GM23338 (cell line): Measurements from ENCODE around the gene KRT75. TPM values are rescaled to one million over a fixed set of nuclear protein-coding genes. Genes with fewer than 3 reads are reported as not detected.

Source experiments
- ATAC-seq: fragments of 200-7000 bp; cut with Tn5 transposase; 3 replicates; pipeline ENCODE4 v1.9.1; 2020
- DNase-seq: peaks from one replicate; pipeline ENCODE4 v3.0.0-alpha.2; 2015; ENCODE audit warnings: low spot score
- H2AFZ ChIP-seq: fragments of 200-600 bp; sonication (generic); 2 replicates; pipeline ENCODE4 v1.8.0; 2016; ENCODE audit warnings: antibody characterized with exemption, mild to moderate bottlenecking, moderate library complexity
- H3F3A ChIP-seq: fragments of 200-600 bp; sonication (generic); replicated peaks from 2 replicates; pipeline ENCODE4 v1.8.0; 2017; ENCODE audit warnings: antibody characterized with exemption, mixed run types, low read depth
- H3K27ac ChIP-seq: fragments of 200-600 bp; sonication (generic); 2 replicates; pipeline ENCODE4 v1.6.1; 2016; ENCODE audit warnings: low read depth
- H3K27me3 ChIP-seq: fragments of 200-600 bp; sonication (generic); 2 replicates; pipeline ENCODE4 v1.8.0; 2016; ENCODE audit warnings: mild to moderate bottlenecking, mixed run types, moderate library complexity; ENCODE audit not compliant: insufficient read depth
- H3K36me3 ChIP-seq: fragments of 200-600 bp; sonication (generic); 2 replicates; pipeline ENCODE4 v1.8.0; 2016; ENCODE audit warnings: mild to moderate bottlenecking; ENCODE audit not compliant: insufficient read depth
- H3K4me1 ChIP-seq: fragments of 200-600 bp; sonication (generic); 2 replicates; pipeline ENCODE4 v1.8.0; 2016; ENCODE audit warnings: mild to moderate bottlenecking, moderate library complexity; ENCODE audit not compliant: insufficient read depth
- H3K4me2 ChIP-seq: fragments of 200-600 bp; sonication (generic); 2 replicates; pipeline ENCODE4 v1.7.1; 2017; ENCODE audit warnings: mixed run types
- H3K4me3 ChIP-seq: fragments of 200-600 bp; sonication (generic); 2 replicates; pipeline ENCODE4 v1.6.1; 2016; ENCODE audit warnings: mixed run types
- H3K79me2 ChIP-seq: fragments of 200-600 bp; sonication (generic); replicated peaks from 2 replicates; pipeline ENCODE4 v1.8.0; 2017; ENCODE audit warnings: mild to moderate bottlenecking; ENCODE audit not compliant: insufficient read depth
- H3K9me2 ChIP-seq: fragments of 200-600 bp; sonication (generic); 2 replicates; pipeline ENCODE4 v1.8.0; 2017; ENCODE audit not compliant: insufficient read depth
- H4K20me1 ChIP-seq: fragments of 200-600 bp; sonication (generic); replicated peaks from 2 replicates; pipeline ENCODE4 v1.8.0; 2017; ENCODE audit warnings: mild to moderate bottlenecking; ENCODE audit not compliant: insufficient read depth
- H3K27ac Mint-ChIP-seq: 2 replicates; pipeline ENCODE4 v1.8.0; 2020; ENCODE audit warnings: inconsistent platforms, mild to moderate bottlenecking, moderate library complexity, mixed read lengths
- H3K27me3 Mint-ChIP-seq: 3 replicates; pipeline ENCODE4 v1.8.0; 2022; ENCODE audit warnings: low read depth, mild to moderate bottlenecking, moderate library complexity, mixed read lengths, inconsistent platforms; ENCODE audit not compliant: insufficient read depth, poor library complexity
- H3K36me3 Mint-ChIP-seq: 3 replicates; pipeline ENCODE4 v1.8.0; 2021; ENCODE audit warnings: low read depth, mild to moderate bottlenecking, inconsistent platforms, moderate library complexity, mixed read lengths
- H3K4me1 Mint-ChIP-seq: 3 replicates; pipeline ENCODE4 v1.8.0; 2020; ENCODE audit warnings: mild to moderate bottlenecking, inconsistent platforms, mixed read lengths
- H3K4me3 Mint-ChIP-seq: 3 replicates; pipeline ENCODE4 v1.8.0; 2021; ENCODE audit warnings: moderate library complexity, mild to moderate bottlenecking, inconsistent platforms, mixed read lengths
- H3K9me3 Mint-ChIP-seq: 3 replicates; pipeline ENCODE4 v1.8.0; 2020; ENCODE audit warnings: moderate library complexity, mild to moderate bottlenecking, inconsistent platforms, mixed read lengths
- JUNB ChIP-seq: IDR thresholded peaks from one replicate; pipeline ENCODE4 v1.6.1; 2016; ENCODE audit warnings: antibody characterized with exemption; ENCODE audit not compliant: unreplicated experiment
- POLR2AphosphoS5 ChIP-seq: IDR thresholded peaks from 2 replicates; pipeline ENCODE4 v1.6.1; 2016; ENCODE audit warnings: antibody characterized with exemption, low read depth
- STAT1 ChIP-seq: IDR thresholded peaks from one replicate; pipeline ENCODE4 v1.6.1; 2016; ENCODE audit warnings: antibody characterized with exemption; ENCODE audit not compliant: unreplicated experiment
- polyA plus RNA-seq: library from polyadenylated mRNA; unstranded; fragments of >200 nt; fragmentation: Nextera tagmentation; extraction: Ambion mirVana; gene quantifications from 2 replicates; pipeline ENCODE4 v1.2.1, GENCODE V29; 2016
- total RNA-seq: library from RNA; depleted of rRNA; stranded (reverse); fragments of >200 nt; shearing (Covaris generic); gene quantifications from 2 replicates; pipeline ENCODE4 v1.2.3, GENCODE V29; 2014
- TF ChIP-seq, protein P1 (sequence below): fragments of 250-450 bp; sonication (Bioruptor Pico); IDR thresholded peaks from 2 replicates; pipeline ENCODE4 v1.5.0; 2020; ENCODE audit warnings: mild to moderate bottlenecking, moderate library complexity
- TF ChIP-seq, protein P2 (sequence below), 2 experiments: fragments of 200-600 bp in 1 of 2; sonication (generic) in 1 of 2; conservative IDR thresholded peaks; 2 replicates each; pipeline versions ENCODE4 v1.5.1 to v1.6.1; 2016 to 2017; ENCODE audit warnings: antibody characterized with exemption in 2 of 2, low read depth in 2 of 2, mild to moderate bottlenecking in 2 of 2, moderate library complexity in 1 of 2

KRT75 gene
- total and polyA plus RNA-seq, 2 experiments from 2014 or later: not detected

DNA sequence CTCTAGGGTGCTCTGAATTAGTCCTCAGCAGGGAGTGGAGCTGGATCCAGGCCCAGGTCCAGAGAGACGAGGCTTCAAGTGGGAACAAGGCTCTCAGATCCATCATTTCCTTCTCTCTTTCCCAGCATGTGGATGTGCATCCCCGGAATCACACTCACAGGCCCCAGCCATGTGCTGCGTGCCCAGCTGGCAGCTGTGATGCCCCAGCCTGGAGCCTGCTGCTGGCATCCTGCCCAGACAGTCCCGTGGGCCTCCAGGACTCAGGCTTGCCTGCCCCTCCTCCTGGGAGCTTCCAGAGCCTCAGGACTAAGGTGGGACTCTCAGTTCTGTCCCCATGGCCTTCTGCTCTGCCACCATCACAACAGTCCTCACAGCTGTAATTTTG is 42.6 kb downstream of the KRT75 start (continued):
- TF ChIP-seq, protein P1, sequence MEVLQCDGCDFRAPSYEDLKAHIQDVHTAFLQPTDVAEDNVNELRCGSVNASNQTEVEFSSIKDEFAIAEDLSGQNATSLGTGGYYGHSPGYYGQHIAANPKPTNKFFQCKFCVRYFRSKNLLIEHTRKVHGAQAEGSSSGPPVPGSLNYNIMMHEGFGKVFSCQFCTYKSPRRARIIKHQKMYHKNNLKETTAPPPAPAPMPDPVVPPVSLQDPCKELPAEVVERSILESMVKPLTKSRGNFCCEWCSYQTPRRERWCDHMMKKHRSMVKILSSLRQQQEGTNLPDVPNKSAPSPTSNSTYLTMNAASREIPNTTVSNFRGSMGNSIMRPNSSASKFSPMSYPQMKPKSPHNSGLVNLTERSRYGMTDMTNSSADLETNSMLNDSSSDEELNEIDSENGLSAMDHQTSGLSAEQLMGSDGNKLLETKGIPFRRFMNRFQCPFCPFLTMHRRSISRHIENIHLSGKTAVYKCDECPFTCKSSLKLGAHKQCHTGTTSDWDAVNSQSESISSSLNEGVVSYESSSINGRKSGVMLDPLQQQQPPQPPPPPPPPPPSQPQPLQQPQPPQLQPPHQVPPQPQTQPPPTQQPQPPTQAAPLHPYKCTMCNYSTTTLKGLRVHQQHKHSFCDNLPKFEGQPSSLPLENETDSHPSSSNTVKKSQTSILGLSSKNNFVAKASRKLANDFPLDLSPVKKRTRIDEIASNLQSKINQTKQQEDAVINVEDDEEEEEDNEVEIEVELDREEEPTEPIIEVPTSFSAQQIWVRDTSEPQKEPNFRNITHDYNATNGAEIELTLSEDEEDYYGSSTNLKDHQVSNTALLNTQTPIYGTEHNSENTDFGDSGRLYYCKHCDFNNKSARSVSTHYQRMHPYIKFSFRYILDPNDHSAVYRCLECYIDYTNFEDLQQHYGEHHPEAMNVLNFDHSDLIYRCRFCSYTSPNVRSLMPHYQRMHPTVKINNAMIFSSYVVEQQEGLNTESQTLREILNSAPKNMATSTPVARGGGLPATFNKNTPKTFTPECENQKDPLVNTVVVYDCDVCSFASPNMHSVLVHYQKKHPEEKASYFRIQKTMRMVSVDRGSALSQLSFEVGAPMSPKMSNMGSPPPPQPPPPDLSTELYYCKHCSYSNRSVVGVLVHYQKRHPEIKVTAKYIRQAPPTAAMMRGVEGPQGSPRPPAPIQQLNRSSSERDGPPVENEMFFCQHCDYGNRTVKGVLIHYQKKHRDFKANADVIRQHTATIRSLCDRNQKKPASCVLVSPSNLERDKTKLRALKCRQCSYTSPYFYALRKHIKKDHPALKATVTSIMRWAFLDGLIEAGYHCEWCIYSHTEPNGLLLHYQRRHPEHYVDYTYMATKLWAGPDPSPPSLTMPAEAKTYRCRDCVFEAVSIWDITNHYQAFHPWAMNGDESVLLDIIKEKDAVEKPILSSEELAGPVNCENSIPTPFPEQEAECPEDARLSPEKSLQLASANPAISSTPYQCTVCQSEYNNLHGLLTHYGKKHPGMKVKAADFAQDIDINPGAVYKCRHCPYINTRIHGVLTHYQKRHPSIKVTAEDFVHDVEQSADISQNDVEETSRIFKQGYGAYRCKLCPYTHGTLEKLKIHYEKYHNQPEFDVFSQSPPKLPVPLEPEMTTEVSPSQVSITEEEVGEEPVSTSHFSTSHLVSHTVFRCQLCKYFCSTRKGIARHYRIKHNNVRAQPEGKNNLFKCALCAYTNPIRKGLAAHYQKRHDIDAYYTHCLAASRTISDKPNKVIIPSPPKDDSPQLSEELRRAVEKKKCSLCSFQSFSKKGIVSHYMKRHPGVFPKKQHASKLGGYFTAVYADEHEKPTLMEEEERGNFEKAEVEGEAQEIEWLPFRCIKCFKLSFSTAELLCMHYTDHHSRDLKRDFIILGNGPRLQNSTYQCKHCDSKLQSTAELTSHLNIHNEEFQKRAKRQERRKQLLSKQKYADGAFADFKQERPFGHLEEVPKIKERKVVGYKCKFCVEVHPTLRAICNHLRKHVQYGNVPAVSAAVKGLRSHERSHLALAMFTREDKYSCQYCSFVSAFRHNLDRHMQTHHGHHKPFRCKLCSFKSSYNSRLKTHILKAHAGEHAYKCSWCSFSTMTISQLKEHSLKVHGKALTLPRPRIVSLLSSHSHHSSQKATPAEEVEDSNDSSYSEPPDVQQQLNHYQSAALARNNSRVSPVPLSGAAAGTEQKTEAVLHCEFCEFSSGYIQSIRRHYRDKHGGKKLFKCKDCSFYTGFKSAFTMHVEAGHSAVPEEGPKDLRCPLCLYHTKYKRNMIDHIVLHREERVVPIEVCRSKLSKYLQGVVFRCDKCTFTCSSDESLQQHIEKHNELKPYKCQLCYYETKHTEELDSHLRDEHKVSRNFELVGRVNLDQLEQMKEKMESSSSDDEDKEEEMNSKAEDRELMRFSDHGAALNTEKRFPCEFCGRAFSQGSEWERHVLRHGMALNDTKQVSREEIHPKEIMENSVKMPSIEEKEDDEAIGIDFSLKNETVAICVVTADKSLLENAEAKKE (CRISPR knock-in tag): no peak
- TF ChIP-seq JUNB (no peak), STAT1 (no peak)

DNA sequence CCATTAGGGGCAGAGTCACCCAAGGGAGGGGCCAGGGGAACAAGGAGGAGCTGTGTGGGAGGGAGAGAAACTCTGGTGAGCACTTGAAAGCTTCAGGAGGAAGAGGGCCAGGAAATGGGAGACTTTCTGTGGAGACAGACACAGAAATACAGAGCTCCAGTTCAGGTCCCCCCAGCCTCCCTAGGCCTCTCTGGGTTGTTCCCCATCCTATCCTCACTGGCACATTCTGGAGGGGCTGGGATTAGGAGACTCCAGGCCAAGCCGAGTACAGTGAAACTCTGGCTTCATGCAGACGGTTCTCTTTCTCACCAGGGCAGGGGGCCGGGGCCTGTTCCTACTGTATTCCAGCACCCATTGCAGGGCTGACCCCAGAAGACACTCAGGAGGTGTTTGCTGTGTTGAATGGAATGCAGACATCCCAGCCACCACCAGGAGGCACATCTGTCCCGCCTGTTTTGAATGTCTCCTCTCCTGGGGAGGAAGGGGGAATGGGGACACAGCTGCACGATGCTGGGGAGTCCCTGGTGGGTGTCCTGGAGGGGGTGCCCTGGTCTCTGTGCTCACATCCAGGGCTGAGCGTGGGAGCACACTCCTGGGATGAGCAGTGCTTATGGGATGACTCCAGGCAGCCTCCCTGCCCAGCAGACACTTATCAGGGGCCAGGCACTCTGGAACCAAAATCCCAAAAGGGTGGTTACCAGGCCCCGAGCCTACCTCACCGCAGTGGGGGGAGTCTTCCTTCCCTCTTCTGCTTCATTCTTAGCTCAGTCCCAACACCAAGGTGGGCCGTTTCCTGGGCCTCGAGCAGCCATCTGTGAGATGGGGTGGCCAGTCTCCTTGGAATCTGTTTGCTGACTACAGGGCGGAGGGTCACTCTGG is 43.2 kb downstream of the KRT75 start:
- TF ChIP-seq, protein P2, sequence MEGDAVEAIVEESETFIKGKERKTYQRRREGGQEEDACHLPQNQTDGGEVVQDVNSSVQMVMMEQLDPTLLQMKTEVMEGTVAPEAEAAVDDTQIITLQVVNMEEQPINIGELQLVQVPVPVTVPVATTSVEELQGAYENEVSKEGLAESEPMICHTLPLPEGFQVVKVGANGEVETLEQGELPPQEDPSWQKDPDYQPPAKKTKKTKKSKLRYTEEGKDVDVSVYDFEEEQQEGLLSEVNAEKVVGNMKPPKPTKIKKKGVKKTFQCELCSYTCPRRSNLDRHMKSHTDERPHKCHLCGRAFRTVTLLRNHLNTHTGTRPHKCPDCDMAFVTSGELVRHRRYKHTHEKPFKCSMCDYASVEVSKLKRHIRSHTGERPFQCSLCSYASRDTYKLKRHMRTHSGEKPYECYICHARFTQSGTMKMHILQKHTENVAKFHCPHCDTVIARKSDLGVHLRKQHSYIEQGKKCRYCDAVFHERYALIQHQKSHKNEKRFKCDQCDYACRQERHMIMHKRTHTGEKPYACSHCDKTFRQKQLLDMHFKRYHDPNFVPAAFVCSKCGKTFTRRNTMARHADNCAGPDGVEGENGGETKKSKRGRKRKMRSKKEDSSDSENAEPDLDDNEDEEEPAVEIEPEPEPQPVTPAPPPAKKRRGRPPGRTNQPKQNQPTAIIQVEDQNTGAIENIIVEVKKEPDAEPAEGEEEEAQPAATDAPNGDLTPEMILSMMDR (conservative IDR thresholded peaks at IDR 0.05; ENCODE audit: low read depth in 2 of 2): peak; percentile 75 to 80
- no peak for TF ChIP-seq POLR2AphosphoS5
- no peaks in the 10 kb centered on the region for H3K36me3 ChIP-seq
- Mint-ChIP-seq H3K9me3 (no peaks in the 10 kb centered on the region; the same call in 2 of the 3 replicates), H3K4me3 (no peak overlapping the region), H3K4me1 (peaks cover 8% of the 10 kb centered on the region; the same call in 2 of the 3 replicates), H3K27ac (no peak overlapping the region), H3K27me3 (peaks cover 3% of the 10 kb centered on the region), H3K36me3 (no peaks in the 10 kb centered on the region)
- H3K4me3 ChIP-seq: no peak overlapping the region
- H3K4me1 ChIP-seq: no peaks in the 10 kb centered on the region
- no peaks in the 10 kb centered on the region for H4K20me1 ChIP-seq
- peak; percentile 72 for ATAC-seq
- no peaks in the 10 kb centered on the region for H3K79me2 ChIP-seq
- H3K9me2 ChIP-seq: 0 out of 2 replicates have a peak, but pooled peaks cover 2% of the 10 kb centered on the region
- DNase-seq: peak; percentile 73
- no peak overlapping the region for H3K27ac ChIP-seq
- no peak overlapping the region for H3K4me2 ChIP-seq
- 0 out of 2 replicates have a peak overlapping the region, but pooled peaks have one; percentile 43 for H2AFZ ChIP-seq
- H3K27me3 ChIP-seq: no peaks in the 10 kb centered on the region
- no peaks in the 10 kb centered on the region for H3F3A ChIP-seq
